Epithelial cell of esophagus (primary cell): ENCODE measurements around the gene DDX31.
"Not testable (repeated sequence)": the region's sequence is repeated elsewhere in the genome, so short reads cannot be mapped to it uniquely, and the experiment has no call there.

ENCODE experiments used
- DNase-seq: peaks from one replicate; pipeline ENCODE4 v3.0.0; 2010; ENCODE audit warnings: low read depth
- H3K4me3 ChIP-seq: 2 replicates; pipeline ENCODE4 v1.5.1; 2011; ENCODE audit warnings: mild to moderate bottlenecking, low read length, control low read depth
- CTCF ChIP-seq: IDR thresholded peaks from 2 replicates; pipeline ENCODE4 v1.5.1; 2011; ENCODE audit warnings: low read depth, mild to moderate bottlenecking, low read length, control low read depth, inconsistent platforms; ENCODE audit not compliant: insufficient read depth; ENCODE audit errors: missing control alignments

The DDX31 gene

GRCh38 chr9:132575811-132576210, 94.0 kb downstream of the DDX31 start:
- no peak for DNase-seq
- no peak overlapping the region for H3K4me3 ChIP-seq
- TF ChIP-seq CTCF: no peak

- H3K4me3 ChIP-seq: no peak overlapping the region
- peak; percentile 77 for TF ChIP-seq CTCF
- peak; percentile 74 for DNase-seq
Measured at GRCh38 chr9:132575005-132575609, 94.7 kb downstream of the DDX31 start.

- DNase-seq: no peak
- H3K4me3 ChIP-seq: no peak overlapping the region
- no peak for TF ChIP-seq CTCF
Measured at GRCh38 chr9:132572921-132573320, 96.9 kb downstream of the DDX31 start.

GRCh38 chr9:132571806-132572600, 97.8 kb downstream of the DDX31 start:
- no peak for TF ChIP-seq CTCF
- no peak for DNase-seq
- H3K4me3 ChIP-seq: no peak overlapping the region

GRCh38 chr9:132568787-132569186, 101.0 kb downstream of the DDX31 start:
- DNase-seq, H3K4me3 ChIP-seq: not testable (repeated sequence)

GRCh38 chr9:132564526-132564925, 105.3 kb downstream of the DDX31 start:
- H3K4me3 ChIP-seq: no peak overlapping the region
- no peak for DNase-seq
- TF ChIP-seq CTCF: no peak

- H3K4me3 ChIP-seq: no peak overlapping the region
- TF ChIP-seq CTCF: no peak
- no peak for DNase-seq
Measured at GRCh38 chr9:132562306-132562573, 107.5 kb downstream of the DDX31 start.
